ENCODE measurements around the gene SDK1. TPM values are rescaled to one million over a fixed set of nuclear protein-coding genes. Genes with fewer than 3 reads are reported as not detected.

SDK1 gene
- total RNA-seq, 1 donor from 2014 or later: 0.08 TPM

- H3K4me1 Mint-ChIP-seq (ENCODE audit: low read depth): no peaks in the 10 kb centered on the region
- no peak overlapping the region for H3K4me3 Mint-ChIP-seq
- no peak overlapping the region for H3K27ac Mint-ChIP-seq
- no peaks in the 10 kb centered on the region for H3K9me3 Mint-ChIP-seq
- intact Hi-C loops (cut with micrococcal nuclease): no loop called here
- no peaks in the 10 kb centered on the region for H3K36me3 Mint-ChIP-seq (ENCODE audit: low read depth)
- no peak for DNase-seq (ENCODE audit: low spot score)
- no peaks in the 10 kb centered on the region for H3K27me3 Mint-ChIP-seq (ENCODE audit: insufficient read depth)
These were observed 884.9 kb downstream of the SDK1 start for GRCh38 chr7:4185721-4186512.

DNA sequence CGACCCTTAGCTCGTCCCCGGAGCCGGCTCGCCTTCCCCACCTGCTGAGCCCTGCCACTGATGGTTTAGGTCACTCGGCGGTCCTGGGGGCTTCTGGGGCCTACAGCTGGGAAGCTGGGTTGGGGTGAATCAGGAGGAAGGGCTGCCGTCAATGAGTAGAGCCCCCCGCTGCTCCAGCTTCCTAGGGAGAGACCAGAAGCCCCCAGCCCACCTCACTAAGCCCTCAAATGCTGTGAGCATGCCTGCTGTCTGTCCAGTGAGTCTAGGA lies 885.4 kb downstream of the SDK1 start:
- no peaks in the 10 kb centered on the region for H3K9me3 Mint-ChIP-seq
- no peaks in the 10 kb centered on the region for H3K4me1 Mint-ChIP-seq (ENCODE audit: low read depth)
- no peaks in the 10 kb centered on the region for H3K27me3 Mint-ChIP-seq (ENCODE audit: insufficient read depth)
- H3K27ac Mint-ChIP-seq: no peak overlapping the region
- H3K36me3 Mint-ChIP-seq (ENCODE audit: low read depth): no peaks in the 10 kb centered on the region
- intact Hi-C loops (cut with micrococcal nuclease): no loop called here
- H3K4me3 Mint-ChIP-seq: no peak overlapping the region
- no peak for DNase-seq (ENCODE audit: low spot score)

DNA sequence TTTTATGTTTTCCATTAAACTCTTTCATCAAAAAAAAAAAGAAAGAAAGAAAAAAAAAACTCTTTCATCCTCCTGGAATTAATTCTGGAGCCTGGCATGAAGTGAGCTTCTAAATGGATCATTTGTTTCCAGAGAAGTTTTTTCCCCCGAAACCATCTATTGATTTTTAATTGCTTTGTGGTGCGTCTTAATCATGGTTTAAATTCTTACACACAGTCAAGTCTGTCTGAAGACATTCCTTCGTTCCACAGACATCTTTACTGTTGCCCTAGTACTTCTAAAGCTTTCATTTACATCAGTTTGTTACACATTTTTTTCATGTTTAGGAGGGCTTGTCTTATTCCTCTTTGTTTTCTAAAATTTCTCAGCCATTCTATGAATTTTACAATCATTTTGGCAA lies 887.6 kb downstream of the SDK1 start:
- no peaks in the 10 kb centered on the region for H3K36me3 Mint-ChIP-seq (ENCODE audit: low read depth)
- H3K9me3 Mint-ChIP-seq: no peaks in the 10 kb centered on the region
- intact Hi-C loops (cut with micrococcal nuclease): no loop called here
- H3K27me3 Mint-ChIP-seq (ENCODE audit: insufficient read depth): no peaks in the 10 kb centered on the region
- H3K4me1 Mint-ChIP-seq (ENCODE audit: low read depth): no peaks in the 10 kb centered on the region
- H3K4me3 Mint-ChIP-seq: no peak overlapping the region
- H3K27ac Mint-ChIP-seq: no peak overlapping the region
- no peak for DNase-seq (ENCODE audit: low spot score)

GRCh38 chr7:4189131-4189570 lies 888.1 kb downstream of the SDK1 start:
- Mint-ChIP-seq H3K27me3 (ENCODE audit: insufficient read depth) (no peaks in the 10 kb centered on the region), H3K9me3 (no peaks in the 10 kb centered on the region), H3K27ac (no peak overlapping the region), H3K36me3 (ENCODE audit: low read depth) (no peaks in the 10 kb centered on the region), H3K4me1 (ENCODE audit: low read depth) (no peaks in the 10 kb centered on the region), H3K4me3 (no peak overlapping the region)
- intact Hi-C loops (cut with micrococcal nuclease): no loop called here
- DNase-seq (ENCODE audit: low spot score): no peak

DNA sequence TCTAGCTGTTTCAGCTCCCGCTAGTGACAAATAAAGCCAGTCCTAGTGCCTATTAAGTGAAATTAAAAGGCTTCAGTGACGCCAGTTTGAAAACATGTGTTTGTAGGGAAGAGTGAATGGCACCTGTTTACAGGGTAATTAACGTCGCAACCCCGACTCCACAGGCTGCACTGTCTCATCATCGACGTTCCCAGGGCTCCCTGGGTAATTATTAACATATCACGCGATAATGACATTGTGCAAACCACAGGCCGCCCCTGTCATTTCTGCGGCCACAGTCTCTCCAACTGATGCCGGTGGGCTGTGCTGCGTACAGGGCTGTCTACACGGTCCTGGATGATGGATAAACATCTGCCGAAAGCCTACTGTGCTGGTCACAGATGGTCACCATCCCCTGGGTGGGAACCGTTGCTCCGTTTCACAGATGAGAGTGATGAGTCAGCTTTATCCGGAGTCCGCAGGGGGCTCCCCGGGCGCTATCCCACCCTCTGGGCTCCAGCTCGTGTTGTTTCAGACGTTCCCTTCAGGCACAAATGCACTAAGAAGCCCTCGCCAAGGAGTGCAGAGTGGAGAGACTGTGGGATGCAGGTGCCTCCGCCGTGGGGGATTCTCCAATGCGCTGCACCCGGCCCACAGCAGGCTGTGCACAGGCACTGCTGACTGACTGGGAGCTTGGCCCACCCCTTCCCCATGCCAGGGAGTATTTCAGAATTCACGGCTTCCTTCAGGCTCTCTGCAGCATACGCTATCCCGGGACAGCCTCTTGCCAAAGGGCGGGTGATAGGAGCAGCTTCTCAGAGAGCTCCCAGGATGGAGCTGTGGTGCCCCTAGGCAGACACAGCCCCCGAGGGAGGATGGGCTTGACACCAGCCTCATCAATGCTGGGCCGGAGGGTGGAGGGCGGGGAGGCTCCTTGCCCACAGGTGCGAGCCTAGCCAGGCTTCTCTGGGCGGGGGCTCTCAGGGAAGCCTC lies 889.2 kb downstream of the SDK1 start:
- no peak overlapping the region for H3K27ac Mint-ChIP-seq
- H3K27me3 Mint-ChIP-seq (ENCODE audit: insufficient read depth): no peaks in the 10 kb centered on the region
- H3K4me1 Mint-ChIP-seq (ENCODE audit: low read depth): no peaks in the 10 kb centered on the region

DNA sequence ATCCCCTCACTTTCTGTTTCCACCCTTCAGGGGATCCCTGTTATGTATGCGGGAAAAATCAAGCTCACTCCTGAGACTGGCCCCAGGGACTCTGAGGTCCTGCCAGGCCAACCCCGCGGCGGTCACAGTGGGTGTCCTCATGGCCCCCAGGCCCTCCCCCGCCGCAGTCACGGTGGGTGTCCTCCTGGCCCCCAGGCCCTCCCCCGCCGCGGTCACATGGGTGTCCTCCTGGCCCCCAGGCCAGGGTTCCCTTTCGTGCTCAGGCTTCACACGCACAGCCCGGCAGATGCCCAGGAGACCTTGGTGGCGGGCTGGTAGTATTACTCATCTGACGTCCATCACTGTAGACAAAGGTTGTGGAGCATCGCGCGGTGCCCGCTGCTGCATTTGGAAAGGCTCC lies 890.0 kb downstream of the SDK1 start:
- DNase-seq (ENCODE audit: low spot score): no peak
- Mint-ChIP-seq H3K4me1 (ENCODE audit: low read depth) (no peaks in the 10 kb centered on the region), H3K9me3 (no peaks in the 10 kb centered on the region), H3K36me3 (ENCODE audit: low read depth) (no peaks in the 10 kb centered on the region), H3K27me3 (ENCODE audit: insufficient read depth) (peaks cover under 1% of the 10 kb centered on the region), H3K27ac (no peak overlapping the region), H3K4me3 (no peak overlapping the region)
- intact Hi-C loops (cut with micrococcal nuclease): no loop called here

More for the DNA sequence above, 889.2 kb downstream of the SDK1 start:
- Mint-ChIP-seq H3K9me3 (no peaks in the 10 kb centered on the region), H3K4me3 (no peak overlapping the region), H3K36me3 (ENCODE audit: low read depth) (no peaks in the 10 kb centered on the region)
- DNase-seq (ENCODE audit: low spot score): no peak
- intact Hi-C loops (cut with micrococcal nuclease): no loop called here

- Mint-ChIP-seq H3K27ac (no peak overlapping the region), H3K9me3 (no peaks in the 10 kb centered on the region), H3K4me1 (ENCODE audit: low read depth) (no peaks in the 10 kb centered on the region), H3K36me3 (ENCODE audit: low read depth) (no peaks in the 10 kb centered on the region), H3K4me3 (no peak overlapping the region), H3K27me3 (ENCODE audit: insufficient read depth) (peaks cover 2% of the 10 kb centered on the region)
- DNase-seq (ENCODE audit: low spot score): no peak
- intact Hi-C loops (cut with micrococcal nuclease): no loop called here
These were observed 890.5 kb downstream of the SDK1 start for GRCh38 chr7:4191525-4191924.

- Mint-ChIP-seq H3K27me3 (ENCODE audit: insufficient read depth) (peaks cover 2% of the 10 kb centered on the region), H3K36me3 (ENCODE audit: low read depth) (no peaks in the 10 kb centered on the region), H3K4me1 (ENCODE audit: low read depth) (no peaks in the 10 kb centered on the region), H3K9me3 (no peaks in the 10 kb centered on the region), H3K27ac (no peak overlapping the region), H3K4me3 (no peak overlapping the region)
- DNase-seq (ENCODE audit: low spot score): no peak
- intact Hi-C loops (cut with micrococcal nuclease): no loop called here
These were observed 894.6 kb downstream of the SDK1 start for GRCh38 chr7:4195660-4196059.

DNA sequence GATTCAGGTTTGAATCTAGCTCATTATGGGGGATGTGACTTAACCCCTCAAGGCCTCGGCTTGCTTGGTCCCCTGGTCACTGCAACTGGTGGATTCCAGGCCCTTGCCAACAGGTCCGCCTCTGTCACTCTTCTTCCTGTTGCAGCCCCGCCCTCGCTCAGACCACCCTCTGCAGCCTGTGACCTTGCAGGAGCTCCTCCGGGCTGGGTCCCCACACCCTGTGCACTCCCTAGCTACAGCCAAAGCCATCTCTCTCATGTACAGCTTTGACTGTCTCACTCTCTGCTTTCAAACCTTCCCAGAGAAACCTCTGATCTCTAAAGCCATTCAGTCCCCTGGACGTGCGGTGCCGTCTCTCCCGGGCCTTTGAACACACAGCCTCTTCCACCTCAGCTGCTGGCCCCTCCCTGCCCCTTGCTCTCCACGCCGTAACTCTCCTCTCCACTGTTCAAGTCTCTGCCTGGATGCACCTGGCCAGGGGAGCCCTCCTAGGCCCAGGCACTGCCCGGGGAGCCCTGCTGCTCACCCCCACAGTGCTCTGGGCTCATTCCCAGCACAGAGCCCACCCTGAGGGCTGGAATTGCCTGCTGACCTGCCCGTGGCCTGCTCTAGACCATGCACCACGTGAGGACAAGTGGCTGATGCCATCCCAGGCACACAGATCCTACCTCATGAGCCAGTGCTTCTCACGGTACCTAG lies 895.2 kb downstream of the SDK1 start:
- DNase-seq (ENCODE audit: low spot score): no peak
- peaks cover 2% of the 10 kb centered on the region for H3K27me3 Mint-ChIP-seq (ENCODE audit: insufficient read depth)
- H3K27ac Mint-ChIP-seq: no peak overlapping the region
- H3K4me3 Mint-ChIP-seq: no peak overlapping the region
- no peaks in the 10 kb centered on the region for H3K9me3 Mint-ChIP-seq
- intact Hi-C loops (cut with micrococcal nuclease): no loop called here
- H3K4me1 Mint-ChIP-seq (ENCODE audit: low read depth): no peaks in the 10 kb centered on the region
- no peaks in the 10 kb centered on the region for H3K36me3 Mint-ChIP-seq (ENCODE audit: low read depth)

DNA sequence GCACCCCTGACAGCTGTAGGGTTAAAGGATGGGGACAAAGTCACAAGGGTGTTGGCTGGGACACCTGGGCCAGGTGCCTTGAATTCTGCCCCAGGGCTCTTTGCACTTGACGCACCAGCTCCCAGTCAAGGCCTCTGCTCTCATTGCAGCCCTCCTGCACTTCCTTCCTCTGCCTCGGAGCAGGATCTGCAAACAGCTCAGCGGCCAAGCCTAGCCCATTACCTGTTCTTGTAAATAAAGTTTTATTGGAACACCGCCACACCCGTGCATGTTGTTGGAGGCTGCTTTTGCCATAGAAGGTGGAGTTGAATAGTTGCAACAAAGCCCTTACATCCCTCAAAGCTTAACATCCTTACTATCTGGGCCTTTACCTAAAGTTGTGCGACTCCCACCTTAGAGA lies 897.2 kb downstream of the SDK1 start:
- no peaks in the 10 kb centered on the region for H3K36me3 Mint-ChIP-seq (ENCODE audit: low read depth)
- H3K4me3 Mint-ChIP-seq: no peak overlapping the region
- no peaks in the 10 kb centered on the region for H3K9me3 Mint-ChIP-seq
- no peaks in the 10 kb centered on the region for H3K4me1 Mint-ChIP-seq (ENCODE audit: low read depth)
- H3K27ac Mint-ChIP-seq: no peak overlapping the region
- peaks cover 2% of the 10 kb centered on the region for H3K27me3 Mint-ChIP-seq (ENCODE audit: insufficient read depth)
- intact Hi-C loops (cut with micrococcal nuclease): no loop called here
- DNase-seq (ENCODE audit: low spot score): no peak

GRCh38 chr7:4200546-4201094 lies 899.6 kb downstream of the SDK1 start:
- no peak for DNase-seq (ENCODE audit: low spot score)
- Mint-ChIP-seq H3K36me3 (ENCODE audit: low read depth) (no peaks in the 10 kb centered on the region), H3K4me1 (ENCODE audit: low read depth) (no peaks in the 10 kb centered on the region), H3K27me3 (ENCODE audit: insufficient read depth) (peaks cover 2% of the 10 kb centered on the region), H3K9me3 (no peaks in the 10 kb centered on the region), H3K27ac (no peak overlapping the region), H3K4me3 (no peak overlapping the region)
- intact Hi-C loops (cut with micrococcal nuclease): no loop called here

DNA sequence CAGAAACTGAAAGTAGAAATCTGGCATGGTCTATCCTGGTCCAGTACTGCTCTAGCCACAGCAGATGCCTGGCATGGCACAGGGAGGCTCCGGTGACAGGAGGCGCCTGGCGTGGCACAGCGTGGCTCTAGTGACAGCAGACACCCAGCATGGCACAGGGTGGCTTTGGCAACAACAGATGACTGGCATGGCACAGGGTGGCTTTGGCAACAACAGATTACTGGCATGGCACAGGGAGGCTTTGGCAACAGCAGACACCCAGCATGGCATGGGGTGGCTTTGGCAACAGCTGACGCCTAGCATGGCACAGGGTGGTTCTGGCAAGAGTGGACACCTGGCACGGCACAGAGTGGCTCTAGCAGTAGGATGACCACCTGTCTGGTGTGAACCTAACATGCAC lies 900.5 kb downstream of the SDK1 start:
- H3K36me3 Mint-ChIP-seq (ENCODE audit: low read depth): no peaks in the 10 kb centered on the region
- intact Hi-C loops (cut with micrococcal nuclease): no loop called here
- no peaks in the 10 kb centered on the region for H3K27me3 Mint-ChIP-seq (ENCODE audit: insufficient read depth)

More for the DNA sequence above, 900.5 kb downstream of the SDK1 start:
- H3K9me3 Mint-ChIP-seq: no peaks in the 10 kb centered on the region
- H3K27ac Mint-ChIP-seq: no peak overlapping the region
- H3K4me1 Mint-ChIP-seq (ENCODE audit: low read depth): no peaks in the 10 kb centered on the region
- no peak for DNase-seq (ENCODE audit: low spot score)
- no peak overlapping the region for H3K4me3 Mint-ChIP-seq

Measured in activated T-helper 1 cell treated with anti-CD3 and anti-CD28 coated beads, Interleukin-12 subunit alpha, Interleukin-12 subunit beta, Interleukin-2, Interleukin-4 antibody, amounts not matched to agents 30 ng/mL and 10 ng/mL and 1 ng/mL, durations not matched to agents 14 hours and 24 hours and 36 hours (primary cell).